NB4 (cell line): ENCODE measurements around the gene KIRREL3.

Experiments
- CTCF ChIP-seq: IDR thresholded peaks from one replicate; pipeline ENCODE4 v1.5.1; 2012; ENCODE audit warnings: low read depth, low read length
- MAX ChIP-seq: IDR thresholded peaks from 2 replicates; pipeline ENCODE4 v1.6.1; 2011; ENCODE audit warnings: low read depth, low read length
- POLR2A ChIP-seq: IDR thresholded peaks from 2 replicates; pipeline ENCODE4 v1.6.1; 2011; ENCODE audit warnings: mild to moderate bottlenecking; ENCODE audit not compliant: insufficient read length; ENCODE audit errors: extremely low read depth

- no peak for TF ChIP-seq MAX
- TF ChIP-seq CTCF = no peak
- TF ChIP-seq POLR2A = no peak
Observed at GRCh38 chr11:126768702-126769101, 231.9 kb downstream of the KIRREL3 start.
